Measurements from ENCODE around the gene CDHR2.

Gene CDHR2

GRCh38 chr5:176609724-176610434, 60.7 kb downstream of the CDHR2 start, which contains the start of gene GPRIN1:
TSS of gene GPRIN1 (minus strand) at chr5:176610156. CDS start at chr5:176599834, 10,322 bp downstream.
- no peak for DNase-seq (ENCODE audit: low read depth)
- peak within 1 kb of the TSS; percentile 65 for H3K4me3 ChIP-seq (ENCODE audit: low read depth, low read length)

- H3K4me3 ChIP-seq (ENCODE audit: low read depth, low read length) = peak overlapping the region; percentile 65
- no peak for DNase-seq (ENCODE audit: low read depth)
These were observed 61.3 kb downstream of the CDHR2 start for GRCh38 chr5:176610435-176610773.

- peak; percentile 64 for DNase-seq (ENCODE audit: low read depth)
These were observed 62.3 kb downstream of the CDHR2 start for GRCh38 chr5:176611435-176611834.

DNA sequence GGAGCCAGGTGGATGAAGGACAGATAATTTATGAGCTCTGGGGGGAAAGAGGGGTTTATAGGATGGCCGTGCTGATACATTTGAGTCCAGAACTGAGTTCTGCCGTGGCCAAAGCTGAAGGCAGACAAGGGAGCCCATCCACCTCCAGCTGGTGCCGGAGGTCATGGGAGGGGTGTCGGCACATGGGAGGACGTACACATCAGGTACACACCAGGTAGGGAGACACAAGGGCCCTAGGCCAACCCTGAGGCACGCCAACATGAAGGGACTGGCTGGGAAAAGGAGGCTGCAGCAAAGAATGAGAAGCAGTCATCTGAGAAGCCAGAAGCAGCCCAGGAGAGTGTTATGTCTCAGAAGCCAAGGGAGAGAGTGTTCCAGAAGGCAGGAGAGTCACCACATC, 62.9 kb downstream of the CDHR2 start:
- DNase-seq (ENCODE audit: low read depth) = no peak

More at GRCh38 chr5:176611435-176611834, 62.3 kb downstream of the CDHR2 start:
- no peak overlapping the region for H3K4me3 ChIP-seq (ENCODE audit: low read depth, low read length)

DNA sequence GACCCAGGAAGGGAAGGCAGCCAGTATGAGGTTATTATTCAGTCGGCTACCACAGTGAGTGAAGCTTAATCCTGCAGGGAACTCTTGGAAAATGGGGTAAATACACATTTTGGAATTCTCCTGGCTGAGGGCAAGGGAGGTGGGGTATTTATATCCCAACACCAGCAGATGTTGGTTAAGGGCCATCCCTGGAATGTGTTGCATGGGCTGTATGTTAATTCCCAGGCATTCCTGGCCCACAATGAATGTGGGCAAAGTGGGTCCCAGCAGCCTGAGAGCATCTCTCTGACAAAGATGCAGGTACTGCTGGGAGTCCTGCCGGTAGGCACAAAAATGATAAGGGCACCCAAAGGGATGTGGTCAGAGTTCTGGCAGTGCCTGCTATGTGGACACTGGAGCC, 63.7 kb downstream of the CDHR2 start:
- no peak overlapping the region for H3K4me3 ChIP-seq (ENCODE audit: low read depth, low read length)
- no peak for DNase-seq (ENCODE audit: low read depth)

More for the DNA sequence above, 62.9 kb downstream of the CDHR2 start:
- no peak overlapping the region for H3K4me3 ChIP-seq (ENCODE audit: low read depth, low read length)

- peak; percentile 50 for DNase-seq (ENCODE audit: low read depth)
These were observed 65.8 kb downstream of the CDHR2 start for GRCh38 chr5:176614805-176615478.

GRCh38 chr5:176616511-176616910, 67.4 kb downstream of the CDHR2 start:
- no peak overlapping the region for H3K4me3 ChIP-seq (ENCODE audit: low read depth, low read length)
- no peak for DNase-seq (ENCODE audit: low read depth)

More at GRCh38 chr5:176614805-176615478, 65.8 kb downstream of the CDHR2 start:
- H3K4me3 ChIP-seq (ENCODE audit: low read depth, low read length) = no peak overlapping the region

GRCh38 chr5:176618783-176619182, 69.6 kb downstream of the CDHR2 start:
- no peak for DNase-seq (ENCODE audit: low read depth)
- H3K4me3 ChIP-seq (ENCODE audit: low read depth, low read length) = peak overlapping the region; percentile 33

DNA sequence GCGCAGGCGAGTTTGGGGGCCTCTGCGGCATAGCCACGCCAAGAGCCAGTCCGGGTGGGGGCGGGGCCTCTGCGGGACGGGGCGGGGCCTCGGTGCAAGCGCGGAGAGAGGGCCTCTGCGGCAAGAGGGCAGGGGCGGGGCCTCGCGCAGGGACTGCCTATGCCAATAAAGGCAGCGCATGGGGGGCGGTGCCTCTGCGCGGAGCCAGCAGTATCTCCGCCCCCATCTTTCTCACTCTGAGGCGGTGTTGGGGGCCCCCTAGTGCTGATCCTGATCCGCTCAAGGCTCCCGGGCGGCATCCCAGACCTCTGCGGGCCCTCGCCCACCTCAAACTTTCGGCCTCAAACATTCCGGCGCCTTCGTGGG, 70.0 kb downstream of the CDHR2 start:
- DNase-seq (ENCODE audit: low read depth) = peak; percentile 68
- peak overlapping the region; percentile 33 for H3K4me3 ChIP-seq (ENCODE audit: low read depth, low read length)

DNA sequence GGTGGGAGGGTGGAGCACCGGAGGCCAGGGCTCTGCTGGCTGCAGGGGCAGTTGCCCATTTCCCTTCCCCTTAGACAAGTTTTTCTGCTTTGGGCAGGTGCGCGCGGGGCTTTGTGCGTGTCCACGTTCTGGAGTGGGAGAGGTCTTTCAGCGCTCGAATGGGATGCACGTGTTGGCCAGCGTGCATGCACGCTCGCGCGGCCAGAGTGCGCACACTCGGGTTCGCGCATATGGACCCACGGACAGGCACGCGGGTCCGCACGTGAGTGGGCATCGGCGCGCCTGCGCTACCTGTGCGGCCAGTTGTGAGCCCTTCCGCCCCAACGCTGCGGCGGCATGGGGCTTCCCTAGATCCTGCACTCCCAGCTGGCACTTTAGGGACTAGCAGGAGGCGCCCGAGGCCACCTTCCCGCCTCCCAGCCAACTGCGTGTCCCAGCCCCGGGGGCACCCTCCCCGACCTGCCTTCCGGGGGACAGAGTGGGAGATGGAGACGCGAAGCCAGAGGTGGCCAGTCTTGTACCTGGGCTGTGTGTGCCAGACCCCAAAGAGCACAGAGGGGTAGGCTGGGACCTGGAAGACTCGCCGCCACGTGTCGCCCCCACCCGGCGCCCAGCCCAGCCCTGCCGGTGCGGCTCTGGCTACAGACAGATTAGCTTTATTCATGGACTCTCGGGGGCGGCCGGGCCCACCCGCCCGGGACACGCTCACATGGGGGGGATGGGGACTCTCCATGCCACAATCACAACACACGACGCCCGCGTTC, 70.6 kb downstream of the CDHR2 start:
- no peak for DNase-seq (ENCODE audit: low read depth)
- H3K4me3 ChIP-seq (ENCODE audit: low read depth, low read length) = peak overlapping the region; percentile 30

- peak overlapping the region; percentile 29 for H3K4me3 ChIP-seq (ENCODE audit: low read depth, low read length)
- no peak for DNase-seq (ENCODE audit: low read depth)
These were observed 71.3 kb downstream of the CDHR2 start for GRCh38 chr5:176620333-176620981.

GRCh38 chr5:176621661-176622079, 72.5 kb downstream of the CDHR2 start:
- H3K4me3 ChIP-seq (ENCODE audit: low read depth, low read length) = no peak overlapping the region
- DNase-seq (ENCODE audit: low read depth) = no peak

DNA sequence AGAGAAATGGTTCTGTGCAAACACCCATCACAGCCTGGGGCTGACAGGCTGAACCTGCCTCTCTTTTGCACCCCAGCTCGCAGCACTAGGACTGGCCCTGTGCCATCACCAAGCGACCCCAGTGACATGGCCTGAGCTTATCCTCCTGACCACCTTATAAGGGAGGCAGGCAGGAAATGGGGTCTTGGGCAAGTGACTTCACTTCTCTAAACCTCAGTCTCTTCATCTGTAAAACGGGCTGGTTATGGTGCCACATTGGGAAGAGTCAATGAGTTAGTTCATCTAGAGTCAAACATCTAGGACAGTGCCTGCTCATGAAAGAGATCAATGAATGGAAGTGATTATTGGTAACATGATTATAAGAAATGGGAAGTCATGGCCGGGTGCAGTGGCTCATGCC, 75.0 kb downstream of the CDHR2 start:
- H3K4me3 ChIP-seq (ENCODE audit: low read depth, low read length) = no peak overlapping the region
- DNase-seq (ENCODE audit: low read depth) = no peak

DNA sequence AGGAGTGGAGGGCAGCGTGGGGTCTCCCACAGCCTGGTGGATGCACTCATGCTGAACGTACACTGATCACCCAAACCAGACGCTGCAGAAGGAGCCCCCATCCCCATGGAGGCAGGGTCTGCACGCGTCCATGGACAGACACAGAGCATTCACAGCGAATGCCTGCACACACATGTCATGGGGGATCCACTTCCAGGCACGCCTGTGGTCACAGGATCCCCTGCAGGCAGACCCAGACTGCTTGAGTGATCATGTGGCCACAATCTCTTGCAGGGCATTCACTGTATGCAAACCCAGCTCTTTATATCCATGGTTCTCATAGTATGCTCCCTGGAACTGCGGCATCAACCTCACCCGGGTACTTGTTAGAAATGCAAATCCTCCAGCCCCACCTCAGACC, 75.8 kb downstream of the CDHR2 start:
- H3K4me3 ChIP-seq (ENCODE audit: low read depth, low read length) = no peak overlapping the region

DNA sequence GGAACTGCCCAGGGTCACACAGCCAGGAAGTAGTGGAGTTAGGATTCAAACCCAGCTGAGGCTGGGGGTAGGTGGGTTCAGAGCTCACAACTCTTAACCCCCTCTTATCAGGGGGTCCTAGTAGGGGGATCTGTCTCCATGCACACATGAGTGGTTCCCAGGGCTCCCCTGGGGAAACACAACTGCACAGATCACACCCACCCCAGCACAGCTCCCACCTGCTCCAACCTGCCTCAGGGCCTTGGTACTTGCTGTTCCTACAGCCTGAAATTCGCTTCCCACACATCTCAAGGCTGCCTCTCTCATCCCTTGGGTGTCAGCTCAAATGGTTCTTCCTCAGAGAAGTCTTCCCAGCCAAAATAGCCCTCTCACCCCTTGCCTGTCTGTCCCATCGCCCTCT, 76.4 kb downstream of the CDHR2 start:
- H3K4me3 ChIP-seq (ENCODE audit: low read depth, low read length) = no peak overlapping the region
- DNase-seq (ENCODE audit: low read depth) = no peak

More for the DNA sequence above, 75.8 kb downstream of the CDHR2 start:
- DNase-seq (ENCODE audit: low read depth) = no peak

- no peak overlapping the region for H3K4me3 ChIP-seq (ENCODE audit: low read depth, low read length)
These were observed 77.1 kb downstream of the CDHR2 start for GRCh38 chr5:176625966-176626875.

GRCh38 chr5:176626876-176627236, 77.7 kb downstream of the CDHR2 start:
- no peak for DNase-seq (ENCODE audit: low read depth)
- no peak overlapping the region for H3K4me3 ChIP-seq (ENCODE audit: low read depth, low read length)

More at GRCh38 chr5:176625966-176626875, 77.1 kb downstream of the CDHR2 start:
- no peak for DNase-seq (ENCODE audit: low read depth)

DNA sequence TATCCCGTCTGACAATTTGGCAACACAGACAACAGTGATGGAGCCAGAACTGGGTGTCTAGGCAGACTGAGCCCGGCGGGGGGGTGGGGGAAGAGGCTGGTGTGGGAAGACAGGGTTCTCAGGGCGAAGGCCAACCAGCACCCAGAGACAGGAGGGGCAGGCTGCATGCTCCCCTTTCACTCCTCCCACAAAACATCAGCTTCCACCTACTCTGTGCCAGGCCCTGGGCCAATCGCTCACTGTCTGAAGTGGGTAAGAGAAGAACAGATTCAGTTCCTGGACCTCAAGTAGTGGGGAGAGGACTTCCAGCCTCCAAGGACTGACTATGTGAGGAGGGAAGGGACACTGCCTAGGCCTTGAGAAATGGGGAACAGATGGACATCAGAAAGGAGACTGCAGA, 78.4 kb downstream of the CDHR2 start:
- H3K4me3 ChIP-seq (ENCODE audit: low read depth, low read length) = no peak overlapping the region
- DNase-seq (ENCODE audit: low read depth) = no peak

Measured in skeletal muscle cell (primary cell).